K562 (cell line): ENCODE results near the gene COL25A1. TPM values are rescaled to one million over a fixed set of nuclear protein-coding genes. Genes with fewer than 3 reads are reported as not detected.

ENCODE experiments used
- ATAC-seq: fragments of 200-7000 bp; cut with Tn5 transposase; 3 replicates; pipeline ENCODE4 v1.9.1; 2020; ENCODE audit warnings: moderate library complexity
- BruUV-seq: library from RNA; stranded (reverse); fragments of 400-500 nt; replicated peaks from 2 replicates; lab custom pipeline; 2021; lab: Mats Ljungman, UMichigan
- CTCF ChIA-PET: fragments of 300-600 bp; formaldehyde crosslinking; extraction: SDS; loops from one replicate; lab custom pipeline; 2021; ENCODE audit warnings: low intra/inter-chr PET ratio; lab: Yijun Ruan, JAX
- POLR2A ChIA-PET: fragments of 300-600, 350-650 bp; sonication (Branson Sonifier 250); formaldehyde crosslinking; extraction: SDS; loops from one replicate; lab custom pipeline; 2021; ENCODE audit warnings: antibody characterized with exemption, inconsistent platforms; lab: Yijun Ruan, JAX
- DNase-seq, 4 experiments: peaks; one replicate each; pipeline versions ENCODE4 v3.0.0 to v3.0.0-alpha.2; 2011 to 2018; ENCODE audit warnings: low spot score in 3 of 4, mixed read lengths in 3 of 4; ENCODE audit errors: extremely low read depth in 1 of 4
- FAIRE-seq: peaks from 2 replicates; lab custom pipeline; 2011; peaks lifted over from hg19 to GRCh38; lab: Jason Lieb, UNC
- H2AFZ ChIP-seq: 2 replicates; pipeline ENCODE4 v1.6.0; 2011; ENCODE audit warnings: low read depth, low read length, control low read depth, inconsistent platforms
- H3K27ac ChIP-seq: fragments of 200-600 bp; 3 replicates; pipeline ENCODE4 v1.8.0; 2011; ENCODE audit warnings: low read depth, mild to moderate bottlenecking, control low read depth, inconsistent platforms, low read length, moderate library complexity, mixed read lengths; ENCODE audit errors: extremely low read depth
- H3K27me3 ChIP-seq, 2 experiments: fragments of 300-600 bp in 1 of 2; 2 replicates in 1 of 2; 3 replicates in 1 of 2; pipeline versions ENCODE4 v1.6.0 to v1.8.0; 2011; ENCODE audit warnings: inconsistent platforms in 2 of 2, low read length in 2 of 2, mild to moderate bottlenecking in 1 of 2, mixed read lengths in 1 of 2, moderate library complexity in 1 of 2; ENCODE audit not compliant: control insufficient read depth in 2 of 2, insufficient read depth in 2 of 2
- H3K36me3 ChIP-seq: fragments of 300-600 bp; 3 replicates; pipeline ENCODE4 v1.8.0; 2011; ENCODE audit warnings: mild to moderate bottlenecking, low read length, inconsistent platforms; ENCODE audit not compliant: control insufficient read depth, insufficient read depth
- H3K4me1 ChIP-seq, 2 experiments: fragments of 200-600 bp in 1 of 2; replicated peaks in 1 of 2; 2 replicates in 1 of 2; 3 replicates in 1 of 2; pipeline versions ENCODE4 v1.5.1 to v1.8.0; 2011; ENCODE audit warnings: inconsistent platforms in 2 of 2, low read length in 2 of 2, mild to moderate bottlenecking in 1 of 2, mixed read lengths in 1 of 2, moderate library complexity in 1 of 2; ENCODE audit not compliant: control insufficient read depth in 2 of 2, insufficient read depth in 2 of 2
- H3K4me2 ChIP-seq: 2 replicates; pipeline ENCODE4 v1.6.1; 2011; ENCODE audit warnings: low read length, control low read depth, inconsistent platforms, mixed read lengths; ENCODE audit not compliant: insufficient read depth
- H3K4me3 ChIP-seq: fragments of 200-600 bp; sonication (generic), shearing (Covaris generic); 2 replicates; pipeline ENCODE4 v1.5.1; 2016; ENCODE audit warnings: control low read depth, inconsistent platforms
- H3K79me2 ChIP-seq: fragments of 200-600 bp; 3 replicates; pipeline ENCODE4 v1.8.0; 2011; ENCODE audit warnings: low read length, inconsistent platforms; ENCODE audit not compliant: control insufficient read depth, insufficient read depth
- H3K9ac ChIP-seq, 2 experiments: 2 replicates each; pipeline versions ENCODE4 v1.6.0 to v1.6.1; 2011; ENCODE audit warnings: low read depth in 2 of 2, low read length in 2 of 2, control low read depth in 1 of 2, inconsistent platforms in 1 of 2, mild to moderate bottlenecking in 1 of 2, mixed read lengths in 1 of 2; ENCODE audit not compliant: insufficient read depth in 1 of 2
- H3K9me1 ChIP-seq: one replicate; pipeline ENCODE4 v1.6.0; 2011; ENCODE audit warnings: inconsistent platforms, mild to moderate bottlenecking, low read length, moderate library complexity; ENCODE audit not compliant: control insufficient read depth, insufficient read depth
- H3K9me3 ChIP-seq: replicated peaks from 2 replicates; pipeline ENCODE4 v1.5.1; 2011; ENCODE audit warnings: low read depth, low read length, inconsistent platforms; ENCODE audit not compliant: control insufficient read depth, insufficient read depth
- H4K20me1 ChIP-seq: replicated peaks from 2 replicates; pipeline ENCODE4 v1.6.1; 2011; ENCODE audit warnings: low read length, inconsistent platforms, mixed read lengths; ENCODE audit not compliant: control insufficient read depth, insufficient read depth
- ARNT ChIP-seq, 2 experiments: fragments of 450-650 bp; IDR thresholded peaks; 2 replicates each; pipeline ENCODE4 v1.6.1; 2016; ENCODE audit warnings: mild to moderate bottlenecking in 1 of 2
- GTF3C2 ChIP-seq: IDR thresholded peaks from 3 replicates; pipeline ENCODE4 v1.6.1; 2011; ENCODE audit warnings: borderline replicate concordance, mild to moderate bottlenecking, moderate library complexity; ENCODE audit not compliant: insufficient read length; ENCODE audit errors: extremely low read depth
- HNRNPH1 ChIP-seq: fragments of 200-400 bp; formaldehyde crosslinking; optimal IDR thresholded peaks from 2 replicates; pipeline ENCODE3; 2017; ENCODE audit warnings: low read depth, mild to moderate bottlenecking, low read length, moderate library complexity
- NCOA6 ChIP-seq: fragments of 450-650 bp; IDR thresholded peaks from 2 replicates; pipeline ENCODE4 v1.6.1; 2017; ENCODE audit warnings: mild to moderate bottlenecking
- POLR3A ChIP-seq: IDR thresholded peaks from 2 replicates; pipeline ENCODE4 v1.6.1; 2011; ENCODE audit warnings: borderline replicate concordance, mild to moderate bottlenecking, moderate library complexity; ENCODE audit not compliant: insufficient read length, insufficient read depth; ENCODE audit errors: extremely low read depth
- RBM17 ChIP-seq: fragments of 200-400 bp; formaldehyde crosslinking; IDR thresholded peaks from 2 replicates; pipeline ENCODE4 v1.6.1; 2017; ENCODE audit warnings: low read depth, mild to moderate bottlenecking, low read length, borderline replicate concordance
- XRCC4 ChIP-seq: IDR thresholded peaks from one replicate; pipeline ENCODE4 v1.6.1; 2011; ENCODE audit not compliant: insufficient read depth, insufficient read length; ENCODE audit errors: extremely low read depth
- WGBS: fragments of 100-300 bp; shearing (Covaris generic); methylation state at CpG from one replicate; pipeline ENCODE4 v1.1.6; 2016; ENCODE audit warnings: low coverage, mixed read lengths; ENCODE audit not compliant: insufficient coverage; ENCODE audit errors: missing lambda C conversion rate; 5-methylcytosine and 5-hydroxymethylcytosine counted together
- in situ Hi-C: fragments of 300-500 bp; cut with MboI; formaldehyde crosslinking; loops from 4 replicates; pipeline ENCODE4 v1.15.0; 2018; ENCODE audit warnings: inconsistent platforms, mixed read lengths
- intact Hi-C: fragments of 100-400 bp; cut with micrococcal nuclease; formaldehyde crosslinking; loops from 2 replicates; pipeline ENCODE4 v1.14.2; 2022
- polyA plus RNA-seq, 8 experiments: library from polyadenylated mRNA; depleted of rRNA in 4 of 8; stranded (reverse) in 5 of 8; unstranded in 3 of 8; fragments of >200 nt; fragmentation: Nextera tagmentation in 2 of 8; fragmentation: Illumina TruSeq in 1 of 8; extraction: Ambion mirVana in 2 of 8; extraction: Trizol in 1 of 8; gene quantifications; 2 replicates each; pipeline versions ENCODE4 v1.2.1 to v1.2.3, GENCODE V29; 2011 to 2014; ENCODE audit warnings: inconsistent platforms in 1 of 8, missing spikeins in 1 of 8
- total RNA-seq, 7 experiments: library from RNA; depleted of rRNA in 6 of 7; stranded (reverse); fragments of >200 nt in 6 of 7; fragmentation: Illumina TruSeq in 2 of 7; extraction: Trizol in 2 of 7; gene quantifications; 2 replicates each; pipeline versions ENCODE4 v1.2.1 to v1.2.3, GENCODE V29; 2011 to 2021; ENCODE audit warnings: low replicate concordance in 1 of 7
- TF ChIP-seq, protein P1 (sequence below): fragments of 450-650 bp; IDR thresholded peaks from 2 replicates; pipeline ENCODE4 v1.6.1; 2016; ENCODE audit warnings: low read depth, mild to moderate bottlenecking, moderate library complexity

Gene COL25A1
- total and polyA plus RNA-seq, 9 of the 15 experiments (the other 6 are each of a cell fraction or from before 2014, with no cell fraction given): 0.03 to 0.62 (median 0.27) TPM

DNA sequence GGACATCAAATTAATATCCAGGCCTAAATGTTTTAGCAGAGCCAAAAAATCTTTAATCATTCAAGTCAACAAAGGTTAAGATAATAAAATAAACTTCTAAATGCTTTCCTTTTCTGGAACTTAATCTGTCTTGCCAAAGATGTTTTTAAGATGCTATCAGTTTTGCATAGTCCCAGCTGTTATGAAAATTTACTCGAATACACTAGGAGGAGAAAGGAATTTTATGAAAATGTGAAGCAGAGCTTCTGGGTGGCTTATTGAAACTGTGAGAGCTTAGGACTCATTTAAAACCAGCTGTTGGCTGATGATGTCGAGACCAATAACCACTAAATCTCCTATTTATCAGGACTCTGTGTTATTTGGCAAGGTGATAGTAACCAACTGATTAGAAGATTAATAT lies 337.4 kb downstream of the COL25A1 start (continued):
- TF ChIP-seq POLR3A (no peak), NCOA6 (no peak)
- TF ChIP-seq, all 486 proteins: peak for 0

DNA sequence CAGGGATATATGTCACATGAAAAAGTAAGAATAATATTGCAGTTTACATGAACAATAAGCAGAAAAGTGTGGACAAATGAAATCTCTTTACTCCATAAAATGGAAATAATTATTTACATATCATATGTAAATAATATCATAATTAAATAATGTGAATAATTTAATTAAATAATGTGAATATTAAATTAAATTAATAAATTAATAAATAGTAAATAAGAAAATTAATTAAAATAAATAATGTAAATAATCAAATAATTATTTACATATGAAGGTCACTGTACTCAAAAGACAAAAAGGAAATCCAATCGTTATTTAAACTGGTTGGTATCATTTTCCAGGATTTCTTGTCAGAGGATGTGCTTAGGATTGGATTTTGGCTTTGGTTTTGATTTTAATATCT lies 338.5 kb downstream of the COL25A1 start:
- Histone ChIP-seq H3K4me1 (no peaks in the 10 kb centered on the region; a peak in 1 of 5 replicates), H3K9me3 (no peaks in the 10 kb centered on the region), H4K20me1 (no peaks in the 10 kb centered on the region), H2AFZ (no peak overlapping the region), H3K27me3 (no peaks in the 10 kb centered on the region), H3K36me3 (no peaks in the 10 kb centered on the region), H3K4me3 (no peak overlapping the region), H3K9ac (no peak overlapping the region), H3K79me2 (no peaks in the 10 kb centered on the region), H3K9me1 (no peaks in the 10 kb centered on the region), H3K4me2 (no peak overlapping the region), H3K27ac (no peak overlapping the region)
- DNase-seq (no peak), ATAC-seq (no peak), FAIRE-seq (no peak)
- 30% methylated on average over 1 of the region's 1 CpG for WGBS
- POLR2A ChIA-PET: no interaction called here
- in situ Hi-C loops: no loop called here
- CTCF ChIA-PET: no interaction called here
- intact Hi-C loops: no loop called here
- no TSS peak for BruUV-seq
- TF ChIP-seq HNRNPH1: no peak
- TF ChIP-seq ARNT (IDR thresholded peaks at IDR 0.05): no peak
- TF ChIP-seq, protein P1, sequence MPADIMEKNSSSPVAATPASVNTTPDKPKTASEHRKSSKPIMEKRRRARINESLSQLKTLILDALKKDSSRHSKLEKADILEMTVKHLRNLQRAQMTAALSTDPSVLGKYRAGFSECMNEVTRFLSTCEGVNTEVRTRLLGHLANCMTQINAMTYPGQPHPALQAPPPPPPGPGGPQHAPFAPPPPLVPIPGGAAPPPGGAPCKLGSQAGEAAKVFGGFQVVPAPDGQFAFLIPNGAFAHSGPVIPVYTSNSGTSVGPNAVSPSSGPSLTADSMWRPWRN: no peak
- no peak for TF ChIP-seq RBM17
- no peak for TF ChIP-seq GTF3C2
- TF ChIP-seq XRCC4: no peak
